BE2C (cell line): ENCODE data around the gene MAGI2.

Experiments used
- DNase-seq: peaks from one replicate; pipeline ENCODE4 v3.0.0-alpha.2; 2020
- H3K27me3 ChIP-seq: fragments of 250-450 bp; sonication (Bioruptor Pico); 2 replicates; pipeline ENCODE4 v1.5.1; 2020; ENCODE audit warnings: mild to moderate bottlenecking
- H3K36me3 ChIP-seq: fragments of 250-450 bp; sonication (Bioruptor Pico); 2 replicates; pipeline ENCODE4 v1.5.1; 2020; ENCODE audit warnings: mild to moderate bottlenecking
- H3K4me1 ChIP-seq: fragments of 250-450 bp; sonication (Bioruptor Pico); 2 replicates; pipeline ENCODE4 v1.5.1; 2020
- H3K4me3 ChIP-seq: 2 replicates; pipeline ENCODE4 v1.5.1; 2011; ENCODE audit warnings: low read depth, low read length
- H3K9me3 ChIP-seq: fragments of 250-450 bp; sonication (Bioruptor Pico); 2 replicates; pipeline ENCODE4 v1.5.1; 2020
- TF ChIP-seq, protein P1 (sequence below): IDR thresholded peaks from 2 replicates; pipeline ENCODE4 v1.5.1; 2012; ENCODE audit warnings: mild to moderate bottlenecking, low read depth, low read length

Gene MAGI2

DNA sequence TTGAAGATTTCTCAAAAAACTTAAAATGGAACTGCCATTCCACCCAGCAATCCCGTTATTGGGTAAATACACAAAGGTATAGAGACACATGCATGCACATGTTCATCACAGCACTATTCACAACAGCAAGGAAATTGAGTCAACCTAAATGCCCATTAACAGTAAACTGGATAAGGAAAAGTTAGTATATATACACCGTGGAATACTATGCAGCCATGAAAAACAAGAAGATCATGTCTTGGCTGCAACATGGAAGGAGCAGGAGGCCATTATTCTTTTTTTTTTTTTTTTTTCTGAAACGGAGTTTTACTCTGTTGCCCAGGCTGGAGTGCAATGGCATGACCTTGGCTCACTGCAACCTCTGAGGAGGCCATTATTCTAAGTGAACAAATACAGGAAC lies 749.0 kb downstream of the MAGI2 start:
- no peak overlapping the region for H3K4me3 ChIP-seq
- no peaks in the 10 kb centered on the region for H3K36me3 ChIP-seq
- DNase-seq: no peak
- H3K27me3 ChIP-seq: no peaks in the 10 kb centered on the region
- H3K9me3 ChIP-seq: no peaks in the 10 kb centered on the region
- TF ChIP-seq, protein P1, sequence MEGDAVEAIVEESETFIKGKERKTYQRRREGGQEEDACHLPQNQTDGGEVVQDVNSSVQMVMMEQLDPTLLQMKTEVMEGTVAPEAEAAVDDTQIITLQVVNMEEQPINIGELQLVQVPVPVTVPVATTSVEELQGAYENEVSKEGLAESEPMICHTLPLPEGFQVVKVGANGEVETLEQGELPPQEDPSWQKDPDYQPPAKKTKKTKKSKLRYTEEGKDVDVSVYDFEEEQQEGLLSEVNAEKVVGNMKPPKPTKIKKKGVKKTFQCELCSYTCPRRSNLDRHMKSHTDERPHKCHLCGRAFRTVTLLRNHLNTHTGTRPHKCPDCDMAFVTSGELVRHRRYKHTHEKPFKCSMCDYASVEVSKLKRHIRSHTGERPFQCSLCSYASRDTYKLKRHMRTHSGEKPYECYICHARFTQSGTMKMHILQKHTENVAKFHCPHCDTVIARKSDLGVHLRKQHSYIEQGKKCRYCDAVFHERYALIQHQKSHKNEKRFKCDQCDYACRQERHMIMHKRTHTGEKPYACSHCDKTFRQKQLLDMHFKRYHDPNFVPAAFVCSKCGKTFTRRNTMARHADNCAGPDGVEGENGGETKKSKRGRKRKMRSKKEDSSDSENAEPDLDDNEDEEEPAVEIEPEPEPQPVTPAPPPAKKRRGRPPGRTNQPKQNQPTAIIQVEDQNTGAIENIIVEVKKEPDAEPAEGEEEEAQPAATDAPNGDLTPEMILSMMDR: no peak
- H3K4me1 ChIP-seq: no peaks in the 10 kb centered on the region

DNA sequence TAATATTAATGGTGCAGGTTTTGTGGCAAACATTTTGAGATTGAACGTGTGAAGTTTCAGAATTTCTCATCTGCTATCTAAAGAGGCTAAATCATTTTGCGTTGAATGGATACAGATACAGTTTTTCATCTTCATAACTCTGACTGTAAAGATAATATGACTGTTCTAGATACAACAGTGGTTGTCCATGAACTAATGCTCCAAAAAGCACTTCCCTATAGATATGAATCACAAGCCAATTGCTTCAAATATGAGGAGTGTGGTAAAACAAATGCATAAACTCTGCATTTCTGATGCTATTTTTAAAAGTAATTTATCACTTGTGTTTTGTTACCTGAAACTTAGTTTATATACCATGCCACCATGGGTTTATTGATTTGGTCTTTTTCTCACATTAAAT lies 750.1 kb downstream of the MAGI2 start:
- Histone ChIP-seq H3K36me3 (no peaks in the 10 kb centered on the region), H3K27me3 (no peaks in the 10 kb centered on the region), H3K4me3 (no peak overlapping the region), H3K9me3 (no peaks in the 10 kb centered on the region), H3K4me1 (no peaks in the 10 kb centered on the region)
- TF ChIP-seq, protein P1: no peak
- no peak for DNase-seq

DNA sequence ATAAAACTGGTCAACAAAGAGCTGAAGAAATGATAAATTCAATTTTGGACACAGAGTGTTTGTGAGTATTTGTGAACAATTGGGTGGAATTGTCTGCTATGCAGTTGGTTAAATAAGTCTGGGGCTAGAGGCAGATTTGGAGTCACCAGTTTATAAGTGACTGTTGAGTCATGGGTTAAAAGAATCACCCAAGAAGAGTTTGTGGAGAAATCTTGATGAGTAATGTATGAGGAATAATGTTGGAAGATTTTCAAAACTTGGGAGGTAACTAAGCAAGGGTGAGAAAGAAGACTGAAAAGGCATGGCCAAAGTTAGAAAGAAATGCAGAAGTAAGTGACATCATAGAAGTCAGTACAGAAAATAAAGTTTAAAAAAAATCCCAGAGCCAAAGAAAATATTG lies 750.7 kb downstream of the MAGI2 start:
- Histone ChIP-seq H3K27me3 (no peaks in the 10 kb centered on the region), H3K36me3 (no peaks in the 10 kb centered on the region), H3K9me3 (no peaks in the 10 kb centered on the region), H3K4me1 (no peaks in the 10 kb centered on the region), H3K4me3 (no peak overlapping the region)
- DNase-seq: no peak
- TF ChIP-seq, protein P1: no peak

DNA sequence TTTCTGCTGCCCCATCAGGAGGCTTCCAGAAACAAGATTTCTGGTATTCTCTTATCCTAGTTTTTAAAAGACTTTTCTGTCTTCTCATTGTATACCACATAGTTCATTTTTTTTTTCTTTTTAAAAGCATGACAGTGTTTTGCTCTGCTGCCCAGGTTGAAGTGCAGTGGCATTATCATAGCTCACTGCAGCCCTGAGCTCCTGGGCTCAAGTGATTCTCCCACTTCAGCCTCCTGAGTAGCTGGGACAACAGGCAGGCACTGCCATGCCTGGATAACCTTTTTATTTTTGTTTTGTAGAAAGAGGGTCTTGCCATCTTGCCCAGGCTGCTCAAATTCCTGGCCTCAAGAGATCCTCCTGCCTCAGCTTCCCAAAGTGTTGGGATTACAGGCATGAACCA lies 757.6 kb downstream of the MAGI2 start:
- TF ChIP-seq, protein P1: no peak
- Histone ChIP-seq H3K9me3 (no peaks in the 10 kb centered on the region), H3K4me3 (no peak overlapping the region), H3K36me3 (no peaks in the 10 kb centered on the region), H3K27me3 (peaks cover 8% of the 10 kb centered on the region; the same call in 1 of the 2 replicates), H3K4me1 (no peaks in the 10 kb centered on the region)
- no peak for DNase-seq

DNA sequence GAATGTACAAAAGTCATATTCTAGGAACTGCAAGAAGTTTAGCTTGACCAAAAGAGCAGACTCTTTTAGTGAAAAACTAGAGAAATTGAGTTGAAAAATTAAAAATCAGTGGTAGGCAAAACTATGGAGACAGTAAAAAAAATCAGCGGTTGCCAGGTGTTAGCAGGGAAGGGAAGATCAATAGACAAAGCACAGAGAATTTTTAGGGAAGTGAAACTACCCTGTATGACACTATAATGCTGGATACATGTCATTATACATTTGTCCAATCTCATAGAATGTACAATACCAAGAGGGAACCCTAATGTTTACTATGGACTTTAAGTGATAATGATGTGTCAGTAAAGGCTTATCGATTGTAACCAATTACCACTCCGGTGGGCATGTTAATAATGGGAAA lies 761.9 kb downstream of the MAGI2 start:
- TF ChIP-seq, protein P1: no peak
- Histone ChIP-seq H3K4me3 (no peak overlapping the region), H3K9me3 (no peaks in the 10 kb centered on the region), H3K36me3 (no peaks in the 10 kb centered on the region), H3K27me3 (peaks cover 5% of the 10 kb centered on the region; the same call in 1 of the 2 replicates), H3K4me1 (no peaks in the 10 kb centered on the region)
- no peak for DNase-seq

DNA sequence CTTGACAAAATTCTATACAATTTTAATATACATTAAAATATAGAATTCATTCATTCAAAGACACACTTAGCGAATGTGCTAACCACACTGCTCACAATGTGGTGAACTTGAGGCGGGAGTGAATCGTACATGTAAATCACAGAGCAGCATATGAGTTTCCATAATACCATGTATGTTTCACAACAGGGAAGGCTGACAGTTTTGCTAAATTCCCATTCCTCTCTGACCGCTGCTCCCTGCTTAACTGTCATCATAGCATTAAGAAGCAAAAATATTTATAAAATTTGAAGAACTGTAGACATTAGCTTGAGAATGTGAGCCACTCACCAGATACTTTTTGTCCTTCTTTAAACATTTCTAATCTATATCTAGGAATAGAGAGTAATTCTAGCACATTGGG lies 763.3 kb downstream of the MAGI2 start:
- H3K36me3 ChIP-seq: no peaks in the 10 kb centered on the region
- peaks cover 5% of the 10 kb centered on the region; the same call in 1 of the 2 replicates for H3K27me3 ChIP-seq
- TF ChIP-seq, protein P1: no peak
- no peaks in the 10 kb centered on the region for H3K9me3 ChIP-seq
- no peak for DNase-seq
- H3K4me3 ChIP-seq: no peak overlapping the region
- H3K4me1 ChIP-seq: no peaks in the 10 kb centered on the region
